GM23248 (cell line): ENCODE results near the gene CTNND2. TPM values are rescaled to one million over a fixed set of nuclear protein-coding genes. Genes with fewer than 3 reads are reported as not detected.

Experiments
- DNase-seq: peaks from one replicate; pipeline ENCODE4 v3.0.0-alpha.2; 2015
- H2AFZ ChIP-seq: fragments of 200-600 bp; sonication (generic); 2 replicates; pipeline ENCODE4 v1.6.1; 2016; ENCODE audit warnings: antibody characterized with exemption
- H3F3A ChIP-seq: fragments of 200-600 bp; sonication (generic); 2 replicates; pipeline ENCODE4 v1.6.1; 2016; ENCODE audit warnings: mild to moderate bottlenecking, antibody characterized with exemption, mixed run types; ENCODE audit not compliant: insufficient read depth
- H3K27ac ChIP-seq: fragments of 200-600 bp; sonication (generic); 2 replicates; pipeline ENCODE4 v1.5.1; 2016; ENCODE audit warnings: mild to moderate bottlenecking
- H3K27me3 ChIP-seq: fragments of 200-600 bp; sonication (generic); replicated peaks from 2 replicates; pipeline ENCODE4 v1.6.1; 2016; ENCODE audit warnings: mild to moderate bottlenecking; ENCODE audit not compliant: insufficient read depth
- H3K36me3 ChIP-seq: fragments of 200-600 bp; sonication (generic); 2 replicates; pipeline ENCODE4 v1.6.1; 2016; ENCODE audit warnings: low read depth, mild to moderate bottlenecking
- H3K4me1 ChIP-seq: fragments of 200-600 bp; sonication (generic); 2 replicates; pipeline ENCODE4 v1.6.1; 2016; ENCODE audit warnings: mild to moderate bottlenecking; ENCODE audit not compliant: insufficient read depth
- H3K4me2 ChIP-seq: fragments of 200-600 bp; sonication (generic); one replicate; pipeline ENCODE4 v1.6.1; 2016; ENCODE audit warnings: mild to moderate bottlenecking; ENCODE audit not compliant: unreplicated experiment
- H3K4me3 ChIP-seq: fragments of 200-600 bp; sonication (generic); 2 replicates; pipeline ENCODE4 v1.5.1; 2016; ENCODE audit warnings: mild to moderate bottlenecking
- H3K79me2 ChIP-seq: fragments of 200-600 bp; sonication (generic); 2 replicates; pipeline ENCODE4 v1.6.1; 2016; ENCODE audit warnings: mild to moderate bottlenecking; ENCODE audit not compliant: insufficient read depth
- H3K9ac ChIP-seq: fragments of 200-600 bp; sonication (generic); 2 replicates; pipeline ENCODE4 v1.6.1; 2016; ENCODE audit warnings: mild to moderate bottlenecking
- H3K9me2 ChIP-seq: fragments of 200-600 bp; sonication (generic); 2 replicates; pipeline ENCODE4 v1.6.1; 2016; ENCODE audit warnings: mixed run types, mild to moderate bottlenecking, moderate library complexity; ENCODE audit not compliant: insufficient read depth
- H3K9me3 ChIP-seq: fragments of 200-600 bp; sonication (generic); one replicate; pipeline ENCODE4 v1.6.1; 2017; ENCODE audit warnings: low read depth
- H4K20me1 ChIP-seq: fragments of 200-600 bp; sonication (generic); 2 replicates; pipeline ENCODE4 v1.6.0; 2016; ENCODE audit not compliant: insufficient read depth
- EZH2 ChIP-seq: fragments of 200-600 bp; sonication (generic); IDR thresholded peaks from 2 replicates; pipeline ENCODE4 v1.6.1; 2018; ENCODE audit warnings: antibody characterized with exemption, mild to moderate bottlenecking; ENCODE audit not compliant: insufficient read depth, poor library complexity, severe bottlenecking
- EZH2phosphoT487 ChIP-seq: fragments of 200-600 bp; sonication (generic); IDR thresholded peaks from 2 replicates; pipeline ENCODE4 v1.6.1; 2018; ENCODE audit warnings: antibody characterized with exemption, moderate library complexity, mild to moderate bottlenecking, low read depth; ENCODE audit not compliant: insufficient read depth
- WGBS, 2 experiments: methylation state at CpG; one replicate each; pipeline ENCODE4 v1.1.6; 2015 to 2017; ENCODE audit warnings: low lambda C conversion rate in 2 of 2, low coverage in 1 of 2; ENCODE audit errors: missing lambda C conversion rate in 2 of 2; 5-methylcytosine and 5-hydroxymethylcytosine counted together
- in situ Hi-C: fragments of 300-500 bp; cut with MboI; formaldehyde crosslinking; loops from 2 replicates; pipeline ENCODE4 v1.15.0; 2020
- polyA plus RNA-seq: library from polyadenylated mRNA; unstranded; fragments of >200 nt; fragmentation: Nextera tagmentation; extraction: Ambion mirVana; gene quantifications from 2 replicates; pipeline ENCODE4 v1.2.1, GENCODE V29; 2016
- total RNA-seq: library from RNA; depleted of rRNA; stranded (reverse); fragments of >200 nt; shearing (Covaris generic); gene quantifications from 2 replicates; pipeline ENCODE4 v1.2.3, GENCODE V29; 2014

The CTNND2 gene
- total and polyA plus RNA-seq, 2 experiments from 2014 or later, result not detected

DNA sequence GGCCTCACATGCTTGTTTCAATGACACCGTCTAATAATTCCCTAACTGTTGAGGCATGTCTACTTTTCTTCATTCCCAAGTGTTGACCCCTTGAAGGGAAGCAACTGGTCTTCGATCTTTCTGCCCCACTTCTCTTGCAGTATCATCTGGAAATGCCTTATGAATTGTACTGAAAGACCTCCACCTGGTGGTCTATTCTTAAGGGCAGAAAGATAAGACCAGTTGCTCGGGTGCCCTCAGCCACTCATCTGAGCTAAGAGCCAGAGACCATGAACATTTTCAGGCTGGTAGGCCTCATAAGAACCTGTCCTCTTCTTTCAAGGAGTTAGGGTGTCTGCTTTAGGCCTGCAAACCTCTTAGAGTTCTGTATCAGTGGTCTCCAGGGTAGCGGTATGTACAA, 542.5 kb downstream of the CTNND2 start:
- in situ Hi-C loops, result no loop called here
- H3K9me2 ChIP-seq, result no peaks in the 10 kb centered on the region
- H3K27me3 ChIP-seq, result no peaks in the 10 kb centered on the region
- no peaks in the 10 kb centered on the region for H3F3A ChIP-seq
- H3K4me3 ChIP-seq, result no peak overlapping the region
- no peaks in the 10 kb centered on the region for H3K79me2 ChIP-seq
- no peaks in the 10 kb centered on the region for H3K9me3 ChIP-seq
- no peaks in the 10 kb centered on the region for H3K4me1 ChIP-seq
- no peak overlapping the region for H3K4me2 ChIP-seq
- H4K20me1 ChIP-seq, result no peaks in the 10 kb centered on the region
- no peaks in the 10 kb centered on the region for H3K36me3 ChIP-seq
- no peak overlapping the region for H3K27ac ChIP-seq
- no peak overlapping the region for H3K9ac ChIP-seq
- no peak for DNase-seq
- TF ChIP-seq EZH2 (no peak), EZH2phosphoT487 (no peak)
- WGBS, 2 experiments, result 26 to 32% methylated on average over 4 of the region's 4 CpGs
- H2AFZ ChIP-seq, result no peak overlapping the region

DNA sequence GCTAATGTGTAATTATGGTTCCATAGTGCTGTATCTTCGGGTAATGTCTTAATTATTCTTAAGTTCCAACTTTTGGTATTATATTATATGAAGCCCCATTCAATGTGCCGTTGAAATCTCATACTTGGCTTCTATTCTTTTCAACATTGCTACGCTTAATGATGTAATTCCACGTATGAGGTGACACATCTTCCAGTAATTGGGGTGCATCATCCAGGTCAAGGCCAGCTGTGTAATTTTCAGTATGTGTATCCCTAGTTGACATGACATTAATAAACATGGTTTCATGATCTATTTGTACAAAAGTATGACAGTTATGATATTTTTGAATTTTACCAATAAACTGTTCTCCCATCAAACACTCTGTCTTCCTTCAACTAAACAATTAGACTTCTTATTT, 546.3 kb downstream of the CTNND2 start:
- H3K79me2 ChIP-seq, result no peaks in the 10 kb centered on the region
- no peaks in the 10 kb centered on the region for H3K36me3 ChIP-seq
- no peak overlapping the region for H2AFZ ChIP-seq
- no peak overlapping the region for H3K9ac ChIP-seq
- TF ChIP-seq EZH2phosphoT487, result no peak
- no peak for TF ChIP-seq EZH2
- no peak overlapping the region for H3K27ac ChIP-seq
- no peaks in the 10 kb centered on the region for H3K4me1 ChIP-seq
- no peak overlapping the region for H3K4me2 ChIP-seq
- H3K4me3 ChIP-seq, result no peak overlapping the region
- H3K9me2 ChIP-seq, result no peaks in the 10 kb centered on the region
- no peak for DNase-seq
- no peaks in the 10 kb centered on the region for H3F3A ChIP-seq
- in situ Hi-C loops, result no loop called here
- H3K27me3 ChIP-seq, result no peaks in the 10 kb centered on the region
- no peaks in the 10 kb centered on the region for H4K20me1 ChIP-seq
- WGBS, 2 experiments, result 13 to 15% methylated on average over 4 of the region's 4 CpGs
- no peaks in the 10 kb centered on the region for H3K9me3 ChIP-seq

DNA sequence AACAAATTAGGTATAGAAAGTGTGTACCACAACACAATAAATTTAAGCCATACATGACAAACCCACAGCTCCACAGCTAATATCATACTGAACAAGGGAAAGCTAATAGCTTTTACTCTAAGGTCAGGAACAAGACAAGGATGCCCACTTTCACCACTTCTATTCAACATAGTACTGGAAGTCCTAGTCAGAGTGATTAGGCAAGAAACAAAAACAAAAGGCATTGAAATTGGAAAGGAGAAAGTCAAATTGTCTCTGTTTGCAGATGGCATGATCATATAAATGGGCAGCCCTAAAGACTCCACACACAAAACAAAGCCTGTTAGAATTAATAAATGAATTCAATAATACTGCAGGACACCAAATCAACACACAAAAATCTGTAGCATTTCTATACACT, 548.8 kb downstream of the CTNND2 start:
- H3K9ac ChIP-seq, result no peak overlapping the region
- TF ChIP-seq EZH2phosphoT487 (no peak), EZH2 (no peak)
- no peak for DNase-seq
- no peaks in the 10 kb centered on the region for H3F3A ChIP-seq
- no peaks in the 10 kb centered on the region for H3K79me2 ChIP-seq
- no peak overlapping the region for H3K27ac ChIP-seq
- no peaks in the 10 kb centered on the region for H3K9me3 ChIP-seq
- no peaks in the 10 kb centered on the region for H3K27me3 ChIP-seq
- no peaks in the 10 kb centered on the region for H3K4me1 ChIP-seq
- H3K4me2 ChIP-seq, result no peak overlapping the region
- in situ Hi-C loops, result no loop called here
- no peaks in the 10 kb centered on the region for H4K20me1 ChIP-seq
- no peak overlapping the region for H3K4me3 ChIP-seq
- no peaks in the 10 kb centered on the region for H3K36me3 ChIP-seq
- H3K9me2 ChIP-seq, result no peaks in the 10 kb centered on the region
- H2AFZ ChIP-seq, result no peak overlapping the region

DNA sequence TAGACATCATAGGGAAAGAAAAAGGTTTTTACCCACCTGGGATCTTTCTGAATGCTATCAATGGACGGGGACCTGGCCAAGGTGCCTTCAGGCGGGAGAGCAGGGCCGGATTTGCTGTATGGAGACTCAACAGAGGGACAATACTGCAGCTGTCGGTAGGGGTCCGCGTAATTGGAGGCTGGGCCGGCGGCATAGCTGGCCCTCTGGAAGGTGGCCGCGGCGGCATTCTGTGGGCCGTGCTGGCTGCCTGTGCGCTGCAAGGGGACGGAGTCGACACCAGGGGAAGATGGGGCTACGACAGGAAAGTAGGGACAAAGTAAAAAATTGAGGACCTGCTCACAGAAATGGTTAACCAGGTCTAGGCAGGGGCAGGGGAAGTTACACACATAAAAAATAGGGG, 557.9 kb downstream of the CTNND2 start:
- Histone ChIP-seq H3K9me2 (no peaks in the 10 kb centered on the region), H4K20me1 (no peaks in the 10 kb centered on the region), H3K4me3 (no peak overlapping the region), H3K27ac (no peak overlapping the region), H2AFZ (no peak overlapping the region), H3K27me3 (no peaks in the 10 kb centered on the region), H3K9ac (no peak overlapping the region), H3F3A (no peaks in the 10 kb centered on the region), H3K4me2 (no peak overlapping the region), H3K36me3 (no peaks in the 10 kb centered on the region), H3K9me3 (no peaks in the 10 kb centered on the region), H3K4me1 (no peaks in the 10 kb centered on the region), H3K79me2 (no peaks in the 10 kb centered on the region)
- in situ Hi-C loops, result no loop called here
- TF ChIP-seq EZH2 (no peak), EZH2phosphoT487 (no peak)
- 51 to 55% methylated on average over 16 of the region's 16 CpGs for WGBS, 2 experiments
- no peak for DNase-seq
